H9 (cell line): ENCODE data around the gene GFPT1. TPM values are rescaled to one million over a fixed set of nuclear protein-coding genes. Genes with fewer than 3 reads are reported as not detected.

Experiments used
- DNase-seq: peaks from one replicate; pipeline ENCODE4 v3.0.0-alpha.2; 2017
- H2AFZ ChIP-seq: one replicate; pipeline ENCODE4 v1.6.1; 2013; ENCODE audit warnings: mild to moderate bottlenecking, low read length, control low read depth, moderate library complexity
- H2AK5ac ChIP-seq: 2 replicates; pipeline ENCODE4 v1.6.1; 2013; ENCODE audit warnings: low read length, control low read depth, mixed read lengths; ENCODE audit not compliant: insufficient read length
- H2BK120ac ChIP-seq: one replicate; pipeline ENCODE4 v1.6.1; 2013; ENCODE audit warnings: low read depth, mild to moderate bottlenecking, low read length, control low read depth, inconsistent platforms; ENCODE audit not compliant: poor library complexity, severe bottlenecking
- H2BK12ac ChIP-seq: 2 replicates; pipeline ENCODE4 v1.6.1; 2013; ENCODE audit warnings: low read length, control low read depth, mixed read lengths, low read depth; ENCODE audit not compliant: insufficient read length
- H2BK15ac ChIP-seq: 2 replicates; pipeline ENCODE4 v1.6.1; 2013; ENCODE audit warnings: low read depth, low read length, control low read depth
- H2BK20ac ChIP-seq: one replicate; pipeline ENCODE4 v1.6.1; 2013; ENCODE audit warnings: low read depth, mild to moderate bottlenecking, low read length, control low read depth, inconsistent platforms; ENCODE audit not compliant: poor library complexity, severe bottlenecking
- H2BK5ac ChIP-seq: 2 replicates; pipeline ENCODE4 v1.6.1; 2013; ENCODE audit warnings: low read length, control low read depth, mixed read lengths; ENCODE audit not compliant: insufficient read length
- H3K14ac ChIP-seq: 2 replicates; pipeline ENCODE4 v1.6.1; 2013; ENCODE audit warnings: low read length, control low read depth; ENCODE audit not compliant: insufficient read depth
- H3K18ac ChIP-seq: 2 replicates; pipeline ENCODE4 v1.6.1; 2013; ENCODE audit warnings: low read depth, mild to moderate bottlenecking, mixed read lengths, low read length, control low read depth; ENCODE audit not compliant: insufficient read length
- H3K23ac ChIP-seq: 2 replicates; pipeline ENCODE4 v1.6.1; 2013; ENCODE audit warnings: low read length, control low read depth, mixed read lengths, low read depth; ENCODE audit not compliant: insufficient read length
- H3K23me2 ChIP-seq: 2 replicates; pipeline ENCODE4 v1.6.1; 2013; ENCODE audit warnings: low read depth, mild to moderate bottlenecking, mixed read lengths, low read length, control low read depth; ENCODE audit not compliant: insufficient read length, poor library complexity, severe bottlenecking
- H3K27ac ChIP-seq: 2 replicates; pipeline ENCODE4 v1.5.1; 2013; ENCODE audit warnings: low read length, control low read depth, mixed read lengths, low read depth; ENCODE audit not compliant: insufficient read length
- H3K27me3 ChIP-seq: 2 replicates; pipeline ENCODE4 v1.6.1; 2013; ENCODE audit warnings: low read length, control low read depth, inconsistent platforms; ENCODE audit not compliant: insufficient read depth
- H3K4ac ChIP-seq: 2 replicates; pipeline ENCODE4 v1.6.1; 2013; ENCODE audit warnings: low read depth, mild to moderate bottlenecking, control low read depth, inconsistent platforms, low read length, moderate library complexity
- H3K4me1 ChIP-seq: 2 replicates; pipeline ENCODE4 v1.6.1; 2013; ENCODE audit warnings: low read length, control low read depth, inconsistent platforms; ENCODE audit not compliant: insufficient read depth
- H3K4me2 ChIP-seq: 2 replicates; pipeline ENCODE4 v1.6.1; 2013; ENCODE audit warnings: low read length, control low read depth, mixed read lengths; ENCODE audit not compliant: insufficient read length, insufficient read depth
- H3K56ac ChIP-seq: 2 replicates; pipeline ENCODE4 v1.6.1; 2013; ENCODE audit warnings: low read depth, mild to moderate bottlenecking, mixed read lengths, low read length, control low read depth; ENCODE audit not compliant: insufficient read length
- H3K79me1 ChIP-seq: 2 replicates; pipeline ENCODE4 v1.6.1; 2013; ENCODE audit warnings: low read depth, mild to moderate bottlenecking, moderate library complexity, low read length, control low read depth, inconsistent platforms; ENCODE audit not compliant: insufficient read depth, poor library complexity, severe bottlenecking
- H3K79me2 ChIP-seq: 2 replicates; pipeline ENCODE4 v1.6.1; 2013; ENCODE audit warnings: low read length, control low read depth, inconsistent platforms; ENCODE audit not compliant: insufficient read depth
- H3K9ac ChIP-seq: 2 replicates; pipeline ENCODE4 v1.6.1; 2013; ENCODE audit warnings: low read length, control low read depth, mixed read lengths; ENCODE audit not compliant: insufficient read length; ENCODE audit errors: extremely low read depth
- H3K9me3 ChIP-seq: one replicate; pipeline ENCODE4 v1.6.1; 2013; ENCODE audit warnings: low read depth, low read length, inconsistent platforms; ENCODE audit not compliant: control insufficient read depth
- H3T11ph ChIP-seq: one replicate; pipeline ENCODE4 v1.6.1; 2013; ENCODE audit warnings: mild to moderate bottlenecking, low read length, control low read depth, inconsistent platforms
- H4K20me1 ChIP-seq: one replicate; pipeline ENCODE4 v1.6.1; 2013; ENCODE audit not compliant: control insufficient read depth, insufficient read length, insufficient read depth
- H4K5ac ChIP-seq: 2 replicates; pipeline ENCODE4 v1.6.1; 2013; ENCODE audit warnings: low read depth, mild to moderate bottlenecking, mixed read lengths, low read length, control low read depth; ENCODE audit not compliant: insufficient read length
- H4K8ac ChIP-seq: replicated peaks from 2 replicates; pipeline ENCODE4 v1.6.1; 2013; ENCODE audit warnings: low read length, control low read depth, mixed read lengths, low read depth; ENCODE audit not compliant: insufficient read length
- H4K91ac ChIP-seq: 2 replicates; pipeline ENCODE4 v1.6.1; 2013; ENCODE audit warnings: low read depth, mild to moderate bottlenecking, moderate library complexity, mixed read lengths, low read length, control low read depth; ENCODE audit not compliant: insufficient read length
- H3K27ac Mint-ChIP-seq, 3 experiments: 2 replicates in 2 of 3; 3 replicates in 1 of 3; pipeline ENCODE4 v1.8.0; 2020 to 2021; ENCODE audit warnings: mixed read lengths in 3 of 3, mild to moderate bottlenecking in 1 of 3, moderate library complexity in 1 of 3
- H3K27me3 Mint-ChIP-seq: 2 replicates; pipeline ENCODE4 v1.8.0; 2021; ENCODE audit warnings: low read depth, mild to moderate bottlenecking, moderate library complexity, mixed read lengths
- H3K36me3 Mint-ChIP-seq, 3 experiments: 2 replicates in 2 of 3; 3 replicates in 1 of 3; pipeline ENCODE4 v1.8.0; 2020 to 2021; ENCODE audit warnings: low read depth in 3 of 3, mixed read lengths in 3 of 3; ENCODE audit not compliant: insufficient read depth in 1 of 3
- H3K4me1 Mint-ChIP-seq, 2 experiments: 2 replicates each; pipeline ENCODE4 v1.8.0; 2020; ENCODE audit warnings: mixed read lengths in 2 of 2
- H3K4me3 Mint-ChIP-seq, 2 experiments: 2 replicates in 1 of 2; 3 replicates in 1 of 2; pipeline ENCODE4 v1.8.0; 2020 to 2021; ENCODE audit warnings: mild to moderate bottlenecking in 2 of 2, mixed read lengths in 2 of 2, moderate library complexity in 1 of 2
- H3K9me3 Mint-ChIP-seq, 2 experiments: 2 replicates in 1 of 2; 3 replicates in 1 of 2; pipeline ENCODE4 v1.8.0; 2020; ENCODE audit warnings: mild to moderate bottlenecking in 2 of 2, mixed read lengths in 2 of 2, moderate library complexity in 1 of 2
- WGBS: extraction: QIAGEN DNeasy Blood & Tissue Kit; methylation state at CpG from one replicate; pipeline ENCODE4 v1.1.7; 2013; ENCODE audit warnings: missing lambda C conversion rate, low lambda C conversion rate, mixed read lengths; ENCODE audit not compliant: insufficient read length; ENCODE audit errors: extremely low coverage; 5-methylcytosine and 5-hydroxymethylcytosine counted together
- total RNA-seq: library from RNA; stranded (reverse); gene quantifications from 2 replicates; pipeline ENCODE4 v1.2.1, GENCODE V29; 2021
- TF ChIP-seq, protein P1 (sequence below): fragments of 200-600 bp; sonication (generic); conservative IDR thresholded peaks from 3 replicates; pipeline ENCODE4 v1.8.0; 2021; ENCODE audit warnings: antibody characterized with exemption, mild to moderate bottlenecking

GFPT1 gene
- total RNA-seq, 1 experiment from 2014 or later = 84.4 TPM

DNA sequence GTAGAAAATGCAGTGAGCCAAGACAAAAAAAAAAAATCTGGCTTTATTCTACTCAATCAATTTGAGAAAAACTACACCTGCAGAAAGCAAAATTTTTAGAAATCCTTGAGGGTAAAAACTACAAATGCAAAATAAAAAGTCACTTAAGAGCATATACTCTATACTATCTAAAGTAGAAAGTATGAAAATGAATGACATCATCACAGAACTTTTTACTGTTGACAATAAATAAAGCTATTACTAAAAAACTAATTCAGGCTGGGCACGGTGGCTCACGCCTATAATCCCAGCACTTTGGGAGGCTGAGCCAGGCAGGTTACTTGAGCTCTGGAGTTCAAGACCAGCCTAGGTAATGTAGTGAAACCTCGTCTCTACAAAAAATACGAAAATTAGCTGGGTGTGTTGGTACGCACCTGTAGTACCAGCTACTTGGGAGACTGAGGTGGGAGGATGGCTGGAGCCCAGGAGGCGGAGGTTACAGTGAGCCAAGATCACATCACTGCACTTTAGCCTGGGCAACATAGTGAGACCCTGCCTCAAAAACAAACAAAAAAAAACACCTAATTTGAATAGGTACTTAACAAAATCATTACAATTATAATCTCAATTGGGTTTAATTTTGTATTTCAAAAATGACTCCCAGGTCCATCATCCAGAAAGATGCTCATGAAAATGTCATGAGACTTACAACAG is 42.6 kb upstream of the GFPT1 start:
- DNase-seq = no peak
- no peaks in the 10 kb centered on the region for H3K79me2 ChIP-seq
- Mint-ChIP-seq H3K36me3 (peaks cover 0 to 48% (median 16%) of the 10 kb centered on the region in 3 experiments; a peak in 6 of 7 replicates), H3K4me3 (no peak overlapping the region), H3K4me1 (peaks cover 1 to 2% of the 10 kb centered on the region in 2 experiments), H3K9me3 (no peaks in the 10 kb centered on the region), H3K27ac (no peak overlapping the region), H3K27me3 (no peaks in the 10 kb centered on the region)
- H2BK20ac ChIP-seq = no peak overlapping the region
- no peak overlapping the region for H3K14ac ChIP-seq
- H3T11ph ChIP-seq = no peak overlapping the region
- H3K56ac ChIP-seq = no peak overlapping the region
- no peaks in the 10 kb centered on the region for H3K79me1 ChIP-seq
- H2BK120ac ChIP-seq = no peak overlapping the region
- no peak overlapping the region for H4K91ac ChIP-seq
- H3K4me1 ChIP-seq = no peaks in the 10 kb centered on the region
- H3K23me2 ChIP-seq = no peaks in the 10 kb centered on the region
- WGBS = no CpG with 5 or more reads among the region's 6 CpGs
- H2BK5ac ChIP-seq = no peak overlapping the region
- H4K8ac ChIP-seq = no peak overlapping the region
- H2BK15ac ChIP-seq = no peak overlapping the region
- H3K4ac ChIP-seq = no peak overlapping the region
- H3K9me3 ChIP-seq = no peaks in the 10 kb centered on the region
- TF ChIP-seq, protein P1, sequence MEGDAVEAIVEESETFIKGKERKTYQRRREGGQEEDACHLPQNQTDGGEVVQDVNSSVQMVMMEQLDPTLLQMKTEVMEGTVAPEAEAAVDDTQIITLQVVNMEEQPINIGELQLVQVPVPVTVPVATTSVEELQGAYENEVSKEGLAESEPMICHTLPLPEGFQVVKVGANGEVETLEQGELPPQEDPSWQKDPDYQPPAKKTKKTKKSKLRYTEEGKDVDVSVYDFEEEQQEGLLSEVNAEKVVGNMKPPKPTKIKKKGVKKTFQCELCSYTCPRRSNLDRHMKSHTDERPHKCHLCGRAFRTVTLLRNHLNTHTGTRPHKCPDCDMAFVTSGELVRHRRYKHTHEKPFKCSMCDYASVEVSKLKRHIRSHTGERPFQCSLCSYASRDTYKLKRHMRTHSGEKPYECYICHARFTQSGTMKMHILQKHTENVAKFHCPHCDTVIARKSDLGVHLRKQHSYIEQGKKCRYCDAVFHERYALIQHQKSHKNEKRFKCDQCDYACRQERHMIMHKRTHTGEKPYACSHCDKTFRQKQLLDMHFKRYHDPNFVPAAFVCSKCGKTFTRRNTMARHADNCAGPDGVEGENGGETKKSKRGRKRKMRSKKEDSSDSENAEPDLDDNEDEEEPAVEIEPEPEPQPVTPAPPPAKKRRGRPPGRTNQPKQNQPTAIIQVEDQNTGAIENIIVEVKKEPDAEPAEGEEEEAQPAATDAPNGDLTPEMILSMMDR = no peak
- H3K27ac ChIP-seq = no peak overlapping the region
- H3K18ac ChIP-seq = no peak overlapping the region
- H3K27me3 ChIP-seq = no peaks in the 10 kb centered on the region
- no peak overlapping the region for H2AK5ac ChIP-seq
- H3K4me2 ChIP-seq = no peak overlapping the region
- no peak overlapping the region for H2AFZ ChIP-seq
- H3K9ac ChIP-seq = no peak overlapping the region
- H2BK12ac ChIP-seq = no peak overlapping the region
- no peaks in the 10 kb centered on the region for H4K20me1 ChIP-seq
- no peak overlapping the region for H3K23ac ChIP-seq
- no peak overlapping the region for H4K5ac ChIP-seq
